OCI-LY3 (cell line): ENCODE measurements around the gene RAB38.

Source experiments
- H2AFZ ChIP-seq: fragments of 200-600, 300-600 bp; shearing (Covaris generic); 2 replicates; pipeline ENCODE4 v1.6.0; 2014; ENCODE audit warnings: antibody characterized with exemption, low read depth, low read length
- H3K27ac ChIP-seq: fragments of 200-600, 300-600 bp; sonication (generic); 2 replicates; pipeline ENCODE4 v1.5.1; 2014; ENCODE audit warnings: mild to moderate bottlenecking, low read length, moderate library complexity, mixed read lengths
- H3K27me3 ChIP-seq: fragments of 200-600, 300-600 bp; sonication (generic); 2 replicates; pipeline ENCODE4 v1.6.1; 2014; ENCODE audit warnings: low read depth, low read length, mixed read lengths
- H3K36me3 ChIP-seq: fragments of 200-600, 300-600 bp; sonication (generic); replicated peaks from 2 replicates; pipeline ENCODE3; 2014; ENCODE audit warnings: low read depth, low read length, mixed read lengths
- H3K4me1 ChIP-seq: fragments of 300-600, 200-600 bp; sonication (generic); 2 replicates; pipeline ENCODE4 v1.6.1; 2014; ENCODE audit warnings: low read length, mixed read lengths
- H3K4me2 ChIP-seq: fragments of 200-600, 300-600 bp; sonication (generic); 2 replicates; pipeline ENCODE4 v1.6.1; 2014; ENCODE audit warnings: low read length, mixed read lengths
- H3K4me3 ChIP-seq: fragments of 300-600, 200-600 bp; sonication (generic); 2 replicates; pipeline ENCODE4 v1.5.1; 2014; ENCODE audit warnings: antibody characterized with exemption, mild to moderate bottlenecking, low read length, moderate library complexity
- H3K79me2 ChIP-seq: fragments of 300-600, 200-600 bp; shearing (Covaris generic); 2 replicates; pipeline ENCODE4 v1.6.1; 2014; ENCODE audit warnings: mild to moderate bottlenecking, low read length, mixed read lengths
- H3K9ac ChIP-seq: fragments of 300-600, 200-600 bp; shearing (Covaris generic); 2 replicates; pipeline ENCODE4 v1.6.0; 2014; ENCODE audit warnings: mild to moderate bottlenecking, low read length, moderate library complexity
- H3K9me3 ChIP-seq: fragments of 200-600, 300-600 bp; shearing (Covaris generic); 2 replicates; pipeline ENCODE4 v1.6.1; 2014; ENCODE audit warnings: low read length, mixed read lengths; ENCODE audit not compliant: insufficient read depth
- H4K20me1 ChIP-seq: fragments of 200-600, 300-600 bp; sonication (generic); 2 replicates; pipeline ENCODE4 v1.6.1; 2016; ENCODE audit warnings: low read length, mixed read lengths; ENCODE audit not compliant: insufficient read depth
- CTCF ChIP-seq: fragments of 200-600, 300-600 bp; sonication (generic); IDR thresholded peaks from 2 replicates; pipeline ENCODE4 v1.5.1; 2014; ENCODE audit warnings: antibody characterized with exemption, low read length, low read depth
- EZH2phosphoT487 ChIP-seq: fragments of 200-600 bp; shearing (Covaris generic); IDR thresholded peaks from 2 replicates; pipeline ENCODE4 v1.6.1; 2018; ENCODE audit warnings: antibody characterized with exemption, mixed run types, low read depth

Gene RAB38

DNA sequence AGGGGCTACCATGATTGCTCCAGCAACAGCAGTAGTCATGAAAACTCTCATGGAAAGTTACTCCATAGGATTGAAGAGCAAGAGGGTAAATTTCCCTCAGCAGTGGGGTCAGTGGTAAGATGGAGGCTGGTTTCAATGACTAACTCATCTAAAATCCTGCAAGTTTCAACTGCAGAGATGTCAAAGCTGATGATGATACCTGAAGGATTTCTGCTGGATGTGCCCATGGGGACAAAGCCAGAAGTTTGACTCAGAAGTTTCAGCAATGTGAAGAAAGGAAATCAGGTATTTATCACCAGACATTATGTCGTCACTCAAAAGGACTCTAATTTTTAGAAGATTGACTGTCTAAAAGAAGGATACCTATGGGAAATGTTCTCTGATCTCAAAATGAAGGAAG is 29.1 kb downstream of the RAB38 start:
- Histone ChIP-seq H3K79me2 (no peaks in the 10 kb centered on the region), H3K27me3 (no peaks in the 10 kb centered on the region), H2AFZ (no peak overlapping the region), H3K4me1 (no peaks in the 10 kb centered on the region), H3K4me2 (no peak overlapping the region), H3K9ac (no peak overlapping the region), H4K20me1 (no peaks in the 10 kb centered on the region), H3K4me3 (no peak overlapping the region), H3K36me3 (no peaks in the 10 kb centered on the region), H3K9me3 (no peaks in the 10 kb centered on the region), H3K27ac (no peak overlapping the region)
- no peak for TF ChIP-seq CTCF
- no peak for TF ChIP-seq EZH2phosphoT487

DNA sequence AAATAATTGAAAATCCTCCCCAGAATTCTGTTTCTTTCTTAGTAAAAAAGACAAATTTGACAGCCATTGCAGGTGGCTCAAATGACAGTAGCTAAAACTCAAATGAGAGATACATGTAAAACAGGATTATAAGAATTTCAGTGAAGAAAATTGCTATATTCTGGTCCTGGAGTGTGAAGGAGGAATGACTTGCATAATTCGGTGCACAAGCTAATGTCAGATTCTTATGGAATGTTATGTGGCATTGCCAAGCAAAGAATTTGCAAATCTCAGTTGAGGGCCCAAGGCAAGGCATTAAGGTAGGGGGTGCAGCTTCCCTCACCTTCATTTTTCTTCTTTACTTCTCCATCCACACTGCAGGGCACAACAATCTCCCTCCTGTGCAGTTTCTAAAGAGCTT is 35.4 kb downstream of the RAB38 start:
- Histone ChIP-seq H3K27ac (no peak overlapping the region), H2AFZ (no peak overlapping the region), H3K9ac (no peak overlapping the region), H3K79me2 (no peaks in the 10 kb centered on the region), H3K4me3 (no peak overlapping the region), H4K20me1 (no peaks in the 10 kb centered on the region), H3K4me2 (no peak overlapping the region), H3K36me3 (no peaks in the 10 kb centered on the region), H3K27me3 (no peaks in the 10 kb centered on the region), H3K4me1 (peaks cover 21% of the 10 kb centered on the region), H3K9me3 (no peaks in the 10 kb centered on the region)
- TF ChIP-seq CTCF (no peak), EZH2phosphoT487 (no peak)

DNA sequence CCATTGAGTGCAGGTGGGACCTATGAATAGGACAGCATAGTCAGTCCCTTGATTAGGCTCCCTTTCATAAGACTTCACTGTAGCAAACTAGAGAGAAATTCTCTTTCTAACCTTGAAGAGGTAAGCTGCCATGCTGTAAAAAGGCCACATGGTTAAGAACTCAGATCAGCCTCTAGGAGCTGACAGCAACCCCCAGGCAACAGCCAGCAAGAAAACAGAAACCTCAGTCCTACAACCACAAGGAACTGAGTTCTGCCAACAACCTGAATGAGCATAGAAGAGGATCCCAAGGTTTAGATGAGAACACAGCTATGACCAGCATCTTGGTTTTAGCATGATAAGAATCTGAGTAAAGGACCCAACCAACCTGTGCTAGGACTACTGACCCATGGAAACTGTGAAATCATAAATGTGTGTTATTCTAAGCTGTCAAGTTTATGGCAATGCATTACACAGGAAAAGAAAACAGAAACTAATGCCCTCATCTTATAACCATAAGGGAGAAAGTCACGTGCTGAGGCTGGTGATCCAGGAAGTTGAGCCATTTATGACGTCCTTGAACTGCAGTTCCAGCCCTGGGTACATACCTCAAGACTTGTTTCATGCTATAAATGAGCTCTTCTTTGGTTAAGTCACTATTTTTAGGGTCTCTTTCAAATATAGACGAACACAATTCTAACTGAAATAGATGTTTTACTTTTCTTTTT is 43.3 kb downstream of the RAB38 start:
- H3K27me3 ChIP-seq, result no peaks in the 10 kb centered on the region
- H3K4me3 ChIP-seq, result no peak overlapping the region
- H3K4me2 ChIP-seq, result no peak overlapping the region
- peaks cover 8% of the 10 kb centered on the region for H3K36me3 ChIP-seq
- no peaks in the 10 kb centered on the region for H4K20me1 ChIP-seq
- H3K9ac ChIP-seq, result no peak overlapping the region
- H3K79me2 ChIP-seq, result no peaks in the 10 kb centered on the region
- no peak for TF ChIP-seq CTCF
- TF ChIP-seq EZH2phosphoT487, result no peak
- H2AFZ ChIP-seq, result no peak overlapping the region
- H3K4me1 ChIP-seq, result peaks cover 19% of the 10 kb centered on the region
- no peak overlapping the region for H3K27ac ChIP-seq
- peaks cover 7% of the 10 kb centered on the region for H3K9me3 ChIP-seq

- Histone ChIP-seq H4K20me1 (no peaks in the 10 kb centered on the region), H3K9ac (no peak overlapping the region), H3K9me3 (no peaks in the 10 kb centered on the region), H3K27ac (no peak overlapping the region), H3K36me3 (no peaks in the 10 kb centered on the region), H3K79me2 (no peaks in the 10 kb centered on the region), H3K4me3 (no peak overlapping the region), H3K27me3 (peaks cover 17% of the 10 kb centered on the region; the same call in 1 of the 2 replicates), H2AFZ (no peak overlapping the region), H3K4me1 (peaks cover 15% of the 10 kb centered on the region), H3K4me2 (no peak overlapping the region)
- TF ChIP-seq EZH2phosphoT487 (no peak), CTCF (no peak)
Measured at GRCh38 chr11:88122956-88123355, 52.3 kb downstream of the RAB38 start.
